Activated effector memory CD4-positive, alpha-beta T cell treated with Interleukin-2 at 50 U/mL for 16 hours (primary cell): Measurements from ENCODE around the gene RAI2.
"Not testable (repeated sequence)": the region's sequence is repeated elsewhere in the genome, so short reads cannot be mapped to it uniquely, and the experiment has no call there.

Experiments used
- DNase-seq: peaks from one replicate; pipeline ENCODE4 v3.0.0-alpha.2; 2020

RAI2 gene

GRCh38 chrX:17828171-17828570, 32.9 kb downstream of the RAI2 start:
- DNase-seq = no peak

GRCh38 chrX:17826609-17827496, 34.2 kb downstream of the RAI2 start:
- no peak for DNase-seq

- no peak for DNase-seq
Measured at GRCh38 chrX:17824980-17825379, 36.1 kb downstream of the RAI2 start.

- no peak for DNase-seq
Measured at GRCh38 chrX:17822351-17822750, 38.7 kb downstream of the RAI2 start.

GRCh38 chrX:17820100-17820499, 41.0 kb downstream of the RAI2 start:
- DNase-seq = no peak

- DNase-seq = no peak
Measured at GRCh38 chrX:17818726-17819125, 42.4 kb downstream of the RAI2 start.

GRCh38 chrX:17817251-17817650, 43.8 kb downstream of the RAI2 start:
- DNase-seq = no peak

GRCh38 chrX:17814557-17814956, 46.5 kb downstream of the RAI2 start:
- DNase-seq = no peak

- no peak for DNase-seq
Measured at GRCh38 chrX:17814059-17814458, 47.0 kb downstream of the RAI2 start.

- DNase-seq = no peak
Measured at GRCh38 chrX:17813277-17813676, 47.8 kb downstream of the RAI2 start.

GRCh38 chrX:17812763-17813162, 48.3 kb downstream of the RAI2 start:
- no peak for DNase-seq

- DNase-seq = no peak
Measured at GRCh38 chrX:17809984-17810383, 51.1 kb downstream of the RAI2 start.

- no peak for DNase-seq
Measured at GRCh38 chrX:17809273-17809672, 51.8 kb downstream of the RAI2 start.

GRCh38 chrX:17805120-17805519, 56.0 kb downstream of the RAI2 start:
- DNase-seq = no peak

GRCh38 chrX:17803449-17803848, 57.6 kb downstream of the RAI2 start:
- no peak for DNase-seq

GRCh38 chrX:17802756-17803155, 58.3 kb downstream of the RAI2 start:
- DNase-seq = no peak

- no peak for DNase-seq
Measured at GRCh38 chrX:17801431-17801830, 59.7 kb downstream of the RAI2 start.

- DNase-seq = no peak
Measured at GRCh38 chrX:17798921-17799320, 62.2 kb downstream of the RAI2 start.

- DNase-seq = no peak
Measured at GRCh38 chrX:17792826-17793225, 68.3 kb downstream of the RAI2 start.

- DNase-seq = no peak
Measured at GRCh38 chrX:17788956-17789562, 72.0 kb downstream of the RAI2 start.

- DNase-seq = peak; percentile 2
Measured at GRCh38 chrX:17788439-17788838, 72.7 kb downstream of the RAI2 start.

- no peak for DNase-seq
Measured at GRCh38 chrX:17787557-17787956, 73.5 kb downstream of the RAI2 start.

- DNase-seq = not testable (repeated sequence)
Measured at GRCh38 chrX:17786554-17787347, 74.3 kb downstream of the RAI2 start.

GRCh38 chrX:17779434-17779833, 81.7 kb downstream of the RAI2 start:
- no peak for DNase-seq
